Measurements from ENCODE around the gene CES3.

DNA sequence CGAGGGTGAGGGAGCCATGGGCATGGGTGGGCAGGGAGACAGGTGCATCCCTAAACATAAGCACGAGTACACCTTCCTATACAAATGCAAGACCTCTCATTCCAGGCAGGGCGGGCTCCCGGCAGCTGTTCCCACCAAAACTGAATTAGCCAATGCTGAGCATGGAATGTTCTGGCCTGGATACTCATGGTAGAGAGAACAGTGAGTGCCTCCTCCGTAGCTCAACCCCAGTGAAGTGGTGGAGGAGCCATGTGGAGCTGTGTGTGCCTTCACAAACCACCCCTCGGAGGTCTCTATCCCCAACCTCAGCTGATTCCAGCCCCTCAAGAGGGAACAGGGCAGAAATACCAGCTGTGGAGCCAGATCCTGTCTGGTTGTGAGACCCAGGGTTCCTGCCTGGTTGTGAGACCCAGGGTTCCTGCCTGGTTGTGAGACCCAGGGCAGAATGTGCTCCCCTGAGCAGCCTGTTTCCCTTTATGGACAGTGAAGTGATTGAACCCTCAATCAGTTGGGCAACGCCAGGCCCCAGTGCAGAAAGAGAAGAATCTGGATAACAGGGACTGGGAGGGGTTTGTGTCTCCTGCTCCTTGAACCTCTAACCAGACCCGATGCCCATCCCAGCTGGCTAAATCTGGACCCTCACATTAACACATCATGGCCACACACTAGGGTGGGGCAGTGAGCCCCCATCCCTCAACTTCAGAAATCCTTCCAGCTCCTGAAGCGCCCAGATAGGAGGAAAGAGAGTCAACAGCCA lies 40.0 kb upstream of the CES3 start:
- TF ChIP-seq, protein P1, sequence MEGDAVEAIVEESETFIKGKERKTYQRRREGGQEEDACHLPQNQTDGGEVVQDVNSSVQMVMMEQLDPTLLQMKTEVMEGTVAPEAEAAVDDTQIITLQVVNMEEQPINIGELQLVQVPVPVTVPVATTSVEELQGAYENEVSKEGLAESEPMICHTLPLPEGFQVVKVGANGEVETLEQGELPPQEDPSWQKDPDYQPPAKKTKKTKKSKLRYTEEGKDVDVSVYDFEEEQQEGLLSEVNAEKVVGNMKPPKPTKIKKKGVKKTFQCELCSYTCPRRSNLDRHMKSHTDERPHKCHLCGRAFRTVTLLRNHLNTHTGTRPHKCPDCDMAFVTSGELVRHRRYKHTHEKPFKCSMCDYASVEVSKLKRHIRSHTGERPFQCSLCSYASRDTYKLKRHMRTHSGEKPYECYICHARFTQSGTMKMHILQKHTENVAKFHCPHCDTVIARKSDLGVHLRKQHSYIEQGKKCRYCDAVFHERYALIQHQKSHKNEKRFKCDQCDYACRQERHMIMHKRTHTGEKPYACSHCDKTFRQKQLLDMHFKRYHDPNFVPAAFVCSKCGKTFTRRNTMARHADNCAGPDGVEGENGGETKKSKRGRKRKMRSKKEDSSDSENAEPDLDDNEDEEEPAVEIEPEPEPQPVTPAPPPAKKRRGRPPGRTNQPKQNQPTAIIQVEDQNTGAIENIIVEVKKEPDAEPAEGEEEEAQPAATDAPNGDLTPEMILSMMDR (conservative IDR thresholded peaks at IDR 0.05; ENCODE audit: low read length) = no peak
- TF ChIP-seq EZH2phosphoT487 (IDR thresholded peaks at IDR 0.05; ENCODE audit: borderline replicate concordance, low read depth, low read length) = no peak

All from OCI-LY7 (cell line).